ENCODE data around the gene ZNF516.

Gene ZNF516

GRCh38 chr18:76471593-76471992 lies 23.4 kb downstream of the ZNF516 start:
- in situ Hi-C loops (cut with HindIII; ENCODE audit: low sequenced_read_pairs) = no loop called here

DNA sequence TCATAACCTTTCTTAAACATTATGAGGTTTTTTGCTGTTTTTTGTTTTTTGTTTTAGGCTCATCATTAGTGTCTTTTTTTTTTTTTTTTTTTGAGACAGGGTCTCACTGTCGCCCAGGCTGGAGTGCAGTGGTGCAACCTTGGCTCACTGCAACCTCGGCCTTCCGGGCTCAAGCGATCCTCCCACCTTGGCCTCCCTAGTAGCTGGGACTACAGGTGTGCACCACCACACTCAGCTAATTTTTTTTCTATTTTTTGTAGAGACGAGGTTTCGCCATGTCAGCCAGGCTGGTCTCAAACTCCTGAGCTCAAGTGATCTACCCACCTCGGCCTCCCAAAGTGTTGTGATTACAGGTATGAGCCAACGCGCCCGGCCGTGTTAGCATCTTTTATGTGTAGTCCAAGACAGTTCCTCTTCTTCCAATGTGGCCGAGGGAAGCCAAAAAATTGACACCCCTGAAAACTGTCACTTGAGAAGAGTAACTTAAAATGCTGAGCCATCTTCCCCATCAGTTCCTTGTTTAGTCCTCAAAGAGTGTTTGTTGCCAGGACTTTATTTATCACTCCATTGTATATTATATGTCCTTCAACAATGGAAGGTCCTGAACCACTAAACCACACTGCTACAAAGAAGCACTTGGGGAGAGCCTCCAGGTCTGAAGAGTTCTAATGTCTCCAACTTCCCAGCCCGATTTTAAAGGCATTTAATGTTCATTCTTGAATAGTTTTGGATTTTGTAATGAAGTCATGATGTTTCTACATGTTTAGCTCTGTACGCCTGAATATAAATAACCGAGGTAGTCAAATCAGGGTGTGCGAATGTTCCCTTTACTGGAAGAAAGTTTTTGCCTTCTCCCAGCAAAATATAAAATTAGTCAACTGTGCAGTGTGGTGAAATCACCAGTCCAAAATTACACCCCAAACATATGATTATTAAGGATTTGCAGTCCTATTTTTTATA lies 26.4 kb downstream of the ZNF516 start:
- in situ Hi-C loops (cut with HindIII; ENCODE audit: low sequenced_read_pairs) = no loop called here

DNA sequence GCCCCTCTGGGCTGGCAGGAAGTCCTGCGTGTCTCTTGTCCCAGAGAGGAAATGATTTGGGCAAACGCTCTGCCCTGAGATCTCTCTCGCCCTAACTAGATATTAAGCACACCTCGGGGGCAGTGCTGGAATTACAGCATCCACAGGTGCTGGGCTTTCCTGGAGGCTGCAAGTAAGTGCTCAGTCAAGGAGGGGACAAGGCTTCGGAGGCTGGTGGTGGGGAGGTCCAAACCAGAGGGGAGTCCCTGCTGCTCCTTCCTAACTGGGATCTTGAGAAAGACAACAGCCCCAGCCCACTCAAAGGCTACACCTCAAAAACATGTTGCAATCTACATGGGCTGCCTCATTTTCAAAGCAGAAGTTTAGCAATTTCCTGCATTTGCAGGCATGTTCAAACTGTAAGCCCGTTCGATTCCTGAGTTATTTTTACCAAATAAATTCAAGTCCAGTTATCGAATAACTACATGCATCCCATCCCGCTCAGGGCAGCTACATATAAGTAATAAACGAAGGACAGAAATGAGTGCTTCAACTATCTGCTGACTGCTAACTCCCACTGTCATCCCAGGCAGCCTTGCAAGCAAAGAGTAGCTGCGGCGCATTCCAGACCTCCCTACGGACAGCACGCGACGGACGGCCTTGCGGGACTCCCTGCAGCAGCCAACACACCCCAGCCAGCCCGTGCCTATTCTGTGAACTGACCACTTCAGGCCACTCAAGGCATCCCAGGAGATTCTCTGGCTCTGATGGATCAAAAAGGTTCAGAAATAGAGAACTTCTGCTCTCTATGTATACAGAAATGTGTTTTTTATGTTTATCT lies 27.5 kb downstream of the ZNF516 start:
- in situ Hi-C loops (cut with HindIII; ENCODE audit: low sequenced_read_pairs) = no loop called here

DNA sequence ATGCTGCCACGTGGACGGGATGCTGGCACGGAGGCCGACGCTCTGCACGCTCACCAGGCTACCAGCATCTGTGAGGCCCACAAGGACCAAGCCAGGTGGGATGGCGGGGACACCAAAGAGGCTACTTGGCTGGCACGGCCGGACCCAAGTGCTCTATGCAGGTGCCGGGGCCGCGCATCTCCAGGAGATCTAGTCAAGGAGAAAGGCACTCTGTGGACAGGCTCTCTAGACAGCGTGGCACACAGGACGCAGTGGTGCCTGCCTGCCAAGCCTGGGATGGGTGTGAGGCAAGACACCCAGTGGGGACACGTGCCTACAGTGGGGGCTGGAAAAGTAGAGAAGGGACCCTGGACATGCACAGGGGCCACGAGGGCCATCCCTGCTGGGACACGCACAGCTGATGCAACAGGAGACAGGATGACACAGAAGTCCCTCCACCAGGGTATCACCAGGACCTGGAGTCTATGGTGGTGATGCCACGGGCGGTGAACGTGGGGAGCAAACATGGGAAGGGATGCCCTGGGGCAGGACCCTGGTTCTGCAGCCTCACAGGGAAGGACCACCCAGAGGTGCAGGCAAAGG lies 28.5 kb downstream of the ZNF516 start:
- in situ Hi-C loops (cut with HindIII; ENCODE audit: low sequenced_read_pairs) = no loop called here

DNA sequence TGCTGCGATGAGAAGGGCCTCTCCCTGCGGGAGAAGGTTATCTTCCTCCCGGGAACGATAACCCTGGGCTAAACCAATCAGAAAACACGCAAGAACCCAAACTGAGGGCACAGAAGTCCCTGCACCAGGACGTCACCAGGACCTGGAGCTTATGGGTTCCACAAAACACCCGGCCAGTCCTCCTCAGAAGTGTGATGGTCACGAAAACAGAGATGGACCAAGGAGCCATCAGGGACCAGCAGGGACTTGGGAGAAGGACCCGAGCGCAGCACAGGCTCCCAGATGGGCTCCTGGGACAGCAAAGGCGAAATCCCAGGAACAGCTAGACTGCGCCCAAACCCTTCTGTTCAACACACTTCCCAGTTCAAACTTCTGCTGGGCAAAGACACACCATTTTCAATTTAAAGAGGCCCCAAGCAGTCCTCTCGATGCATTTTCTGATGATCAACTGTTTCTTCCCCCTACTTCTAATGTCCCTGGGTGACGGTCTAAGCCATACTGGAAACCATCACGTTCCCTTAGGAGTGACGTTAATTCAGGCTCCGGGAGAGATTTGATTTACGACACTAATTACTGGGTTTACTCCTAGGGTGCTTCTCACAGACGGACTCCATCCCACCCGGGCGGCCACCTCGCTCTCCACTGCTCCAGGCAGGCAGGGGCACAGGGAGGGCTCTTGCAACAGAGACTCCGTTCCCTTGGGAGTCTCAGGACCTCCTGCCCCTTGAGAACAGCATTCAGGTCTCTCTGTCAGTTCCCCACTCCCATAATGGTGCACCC lies 29.2 kb downstream of the ZNF516 start:
- in situ Hi-C loops (cut with HindIII; ENCODE audit: low sequenced_read_pairs) = no loop called here

DNA sequence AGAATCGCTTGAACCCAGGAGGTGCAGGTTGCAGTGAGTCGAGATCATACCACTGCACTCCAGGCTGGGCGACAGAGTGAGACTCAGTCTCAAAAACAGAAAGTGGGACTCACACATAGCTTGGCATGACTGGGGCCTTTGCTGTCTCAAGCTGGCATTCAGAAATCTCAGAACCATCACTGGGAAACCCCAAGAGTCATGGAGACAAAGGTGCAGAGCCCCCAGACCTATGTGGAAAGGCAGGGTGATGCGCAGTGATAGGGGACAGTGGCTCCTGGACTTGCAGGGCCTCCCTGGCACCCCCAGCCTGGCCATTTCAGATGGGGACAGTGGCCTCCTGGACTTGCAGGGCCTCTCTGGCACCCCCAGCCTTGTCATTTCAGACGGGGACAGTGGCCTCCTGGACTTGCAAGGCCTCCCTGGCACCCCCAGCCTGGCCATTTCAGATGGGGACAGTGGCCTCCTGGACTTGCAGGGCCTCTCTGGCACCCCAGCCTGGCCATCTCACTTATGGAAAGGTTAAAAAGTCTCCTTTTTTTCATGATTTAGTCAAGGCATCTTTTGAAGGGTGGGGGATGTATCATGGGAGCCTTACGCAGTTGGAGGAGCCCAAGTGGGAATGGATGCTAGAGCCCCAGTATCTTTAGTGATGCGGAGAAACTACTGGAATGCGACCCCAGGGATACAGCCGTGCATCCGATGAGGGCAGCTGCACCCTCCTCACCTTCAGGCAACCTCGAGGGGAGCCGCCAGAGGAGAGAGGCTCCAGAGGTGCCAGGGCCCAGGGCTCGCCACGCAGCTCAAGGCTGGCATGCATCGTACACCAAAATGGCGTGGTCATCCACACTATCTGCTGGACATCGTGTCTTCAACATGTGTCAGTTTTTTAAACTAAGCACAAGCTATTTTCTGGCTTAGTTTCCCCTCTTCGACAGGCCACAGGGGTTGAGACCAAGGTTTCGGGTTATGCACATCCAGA lies 30.5 kb downstream of the ZNF516 start:
- in situ Hi-C loops (cut with HindIII; ENCODE audit: low sequenced_read_pairs) = no loop called here

DNA sequence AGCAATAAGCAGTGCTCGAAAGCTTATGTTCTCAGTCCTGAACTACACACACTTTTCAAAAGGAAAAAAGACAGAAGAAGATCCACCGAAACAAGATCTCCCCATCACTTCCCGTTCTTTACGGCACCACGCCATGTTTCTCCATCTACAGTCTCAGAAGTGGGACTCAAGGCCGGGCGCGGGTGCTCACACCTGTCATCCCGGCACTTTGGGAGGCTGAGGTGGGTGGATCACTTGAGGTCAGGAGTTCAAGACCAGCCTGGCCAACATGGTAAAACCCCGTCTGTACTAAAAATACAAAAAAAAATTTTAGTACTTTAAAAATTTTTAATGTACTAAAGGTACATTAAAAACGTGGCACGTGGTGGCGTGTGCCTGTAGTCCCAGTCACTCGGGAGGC lies 31.2 kb downstream of the ZNF516 start:
- in situ Hi-C loops (cut with HindIII; ENCODE audit: low sequenced_read_pairs) = no loop called here

DNA sequence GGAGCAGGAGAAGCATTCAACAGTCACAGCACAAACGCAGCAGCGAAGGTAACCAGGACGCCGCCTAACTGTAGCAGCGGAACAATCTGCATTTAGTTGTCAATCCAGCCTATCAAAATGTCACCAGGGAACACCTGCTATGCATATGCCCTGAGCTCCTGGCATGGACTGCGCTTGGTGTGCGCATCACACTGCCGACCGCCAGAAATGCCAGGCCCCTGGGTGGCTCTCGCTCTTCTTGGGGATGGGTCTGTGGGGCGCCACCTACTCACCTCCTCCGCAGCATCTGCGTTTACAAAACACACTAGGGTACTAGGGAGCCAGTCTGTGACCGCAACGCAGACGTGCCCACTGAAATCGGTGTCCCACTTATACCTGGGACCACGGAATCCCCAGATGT lies 31.7 kb downstream of the ZNF516 start:
- in situ Hi-C loops (cut with HindIII; ENCODE audit: low sequenced_read_pairs) = no loop called here

DNA sequence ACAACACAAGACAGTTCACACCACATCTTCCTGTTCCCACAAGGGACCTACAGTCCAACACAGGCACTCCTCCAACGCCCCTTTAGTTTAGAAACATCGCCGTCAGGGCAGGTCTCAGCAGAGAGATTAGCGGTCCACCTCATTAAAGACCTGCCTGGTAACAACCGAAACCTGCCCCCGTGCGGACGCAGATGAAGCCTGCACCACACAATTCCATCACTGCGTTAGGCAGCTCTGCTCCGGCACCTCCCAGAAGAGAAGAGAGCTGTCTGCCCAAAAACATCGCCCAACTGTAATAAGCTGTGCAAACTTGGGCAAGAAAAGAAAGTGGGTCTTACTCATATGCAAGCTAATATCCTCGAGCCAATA lies 32.7 kb downstream of the ZNF516 start:
- in situ Hi-C loops (cut with HindIII; ENCODE audit: low sequenced_read_pairs) = no loop called here

DNA sequence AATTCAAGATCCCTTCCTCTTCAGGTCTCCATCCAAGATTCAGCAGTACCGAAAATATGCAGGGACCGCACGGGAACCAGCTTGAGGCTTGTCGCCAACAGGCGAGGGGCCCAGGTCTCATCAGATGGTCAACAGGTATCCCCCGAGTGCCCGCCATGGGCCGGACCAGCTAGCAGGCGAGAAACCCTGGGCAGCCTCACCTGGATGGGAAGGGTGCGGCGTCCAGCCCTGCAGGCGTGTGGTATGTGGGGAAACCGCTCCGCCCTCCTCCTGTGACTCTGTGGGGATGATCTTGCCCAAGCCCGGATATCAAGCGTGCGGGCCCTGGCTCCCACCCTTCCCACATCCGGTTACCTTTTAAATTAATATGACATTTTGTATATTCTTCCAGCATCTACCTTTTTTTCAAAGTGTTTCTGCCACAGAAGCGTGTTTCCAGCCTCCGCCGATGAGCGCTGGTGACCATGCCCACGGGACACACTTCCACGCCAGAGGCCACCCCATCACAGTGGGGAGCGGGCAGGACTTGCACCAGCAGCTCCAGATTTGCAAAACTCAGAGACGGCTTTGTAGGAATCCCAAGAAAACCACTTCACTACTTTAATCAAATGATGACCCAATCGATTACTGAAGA lies 33.2 kb downstream of the ZNF516 start:
- in situ Hi-C loops (cut with HindIII; ENCODE audit: low sequenced_read_pairs) = no loop called here

- in situ Hi-C loops (cut with HindIII; ENCODE audit: low sequenced_read_pairs) = no loop called here
These were observed 33.9 kb downstream of the ZNF516 start for GRCh38 chr18:76461148-76461547.

GRCh38 chr18:76460482-76460881 lies 34.6 kb downstream of the ZNF516 start:
- in situ Hi-C loops (cut with HindIII; ENCODE audit: low sequenced_read_pairs) = no loop called here

GRCh38 chr18:76459687-76460350 lies 35.2 kb downstream of the ZNF516 start:
- in situ Hi-C loops (cut with HindIII; ENCODE audit: low sequenced_read_pairs) = no loop called here

GRCh38 chr18:76459312-76459686 lies 35.7 kb downstream of the ZNF516 start:
- in situ Hi-C loops (cut with HindIII; ENCODE audit: low sequenced_read_pairs) = no loop called here

- in situ Hi-C loops (cut with HindIII; ENCODE audit: low sequenced_read_pairs) = no loop called here
These were observed 36.3 kb downstream of the ZNF516 start for GRCh38 chr18:76458522-76459311.

GRCh38 chr18:76457957-76458356 lies 37.1 kb downstream of the ZNF516 start:
- in situ Hi-C loops (cut with HindIII; ENCODE audit: low sequenced_read_pairs) = no loop called here

DNA sequence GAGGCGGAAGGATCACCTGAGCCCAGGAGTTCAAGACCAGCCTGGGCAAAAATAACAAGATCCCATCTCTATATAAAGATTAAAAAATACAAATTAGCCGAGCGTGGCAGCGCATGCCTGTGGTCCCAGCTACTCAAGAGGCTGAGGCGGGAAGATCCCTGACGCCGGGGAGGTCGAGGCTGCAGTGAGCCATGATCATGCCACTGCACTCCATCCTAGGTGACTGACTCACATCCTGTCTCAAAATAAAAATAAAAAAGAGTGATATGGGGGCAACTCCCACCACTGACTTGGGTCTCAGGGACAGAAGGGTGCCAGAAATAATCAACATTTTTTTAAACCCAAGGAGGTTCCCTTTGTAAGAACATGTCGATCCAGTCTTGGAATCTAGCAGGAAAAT lies 37.6 kb downstream of the ZNF516 start:
- in situ Hi-C loops (cut with HindIII; ENCODE audit: low sequenced_read_pairs) = no loop called here

GRCh38 chr18:76456823-76457222 lies 38.2 kb downstream of the ZNF516 start:
- in situ Hi-C loops (cut with HindIII; ENCODE audit: low sequenced_read_pairs) = no loop called here

Measured in endothelial cell of hepatic sinusoid (primary cell).